Osteocyte (in vitro differentiated cells): ENCODE results near the gene MMP1. TPM values are rescaled to one million over a fixed set of nuclear protein-coding genes. Genes with fewer than 3 reads are reported as not detected.
"Not testable (repeated sequence)": the region's sequence is repeated elsewhere in the genome, so short reads cannot be mapped to it uniquely, and the experiment has no call there.

Experiments used
- DNase-seq: peaks from one replicate; pipeline ENCODE4 v3.0.0; 2021; ENCODE audit warnings: mixed read lengths; ENCODE audit not compliant: unreplicated experiment; ENCODE audit errors: extremely low spot score
- H3K27ac Mint-ChIP-seq: one replicate; pipeline ENCODE4 v1.8.0; 2021; ENCODE audit warnings: mild to moderate bottlenecking, mixed read lengths; ENCODE audit not compliant: unreplicated experiment
- H3K27me3 Mint-ChIP-seq: one replicate; pipeline ENCODE4 v1.8.0; 2021; ENCODE audit warnings: mixed read lengths; ENCODE audit not compliant: unreplicated experiment
- H3K36me3 Mint-ChIP-seq: one replicate; pipeline ENCODE4 v1.8.0; 2021; ENCODE audit warnings: mixed read lengths; ENCODE audit not compliant: unreplicated experiment
- H3K4me1 Mint-ChIP-seq: one replicate; pipeline ENCODE4 v1.8.0; 2021; ENCODE audit warnings: mixed read lengths; ENCODE audit not compliant: unreplicated experiment
- H3K4me3 Mint-ChIP-seq: one replicate; pipeline ENCODE4 v1.8.0; 2021; ENCODE audit warnings: mild to moderate bottlenecking, moderate library complexity, mixed read lengths; ENCODE audit not compliant: unreplicated experiment
- H3K9me3 Mint-ChIP-seq: one replicate; pipeline ENCODE4 v1.8.0; 2021; ENCODE audit warnings: mixed read lengths; ENCODE audit not compliant: unreplicated experiment
- total RNA-seq: library from RNA; stranded (reverse); gene quantifications from 2 replicates; pipeline ENCODE4 v1.2.1, GENCODE V29; 2021
- TF ChIP-seq, protein P1 (sequence below): fragments of 200-600 bp; sonication (generic); IDR thresholded peaks from 2 replicates; pipeline ENCODE4 v1.5.0; 2021; ENCODE audit warnings: antibody characterized with exemption, mild to moderate bottlenecking, moderate library complexity

Gene MMP1
- total RNA-seq, 1 donor from 2014 or later = not detected

- TF ChIP-seq, protein P1, sequence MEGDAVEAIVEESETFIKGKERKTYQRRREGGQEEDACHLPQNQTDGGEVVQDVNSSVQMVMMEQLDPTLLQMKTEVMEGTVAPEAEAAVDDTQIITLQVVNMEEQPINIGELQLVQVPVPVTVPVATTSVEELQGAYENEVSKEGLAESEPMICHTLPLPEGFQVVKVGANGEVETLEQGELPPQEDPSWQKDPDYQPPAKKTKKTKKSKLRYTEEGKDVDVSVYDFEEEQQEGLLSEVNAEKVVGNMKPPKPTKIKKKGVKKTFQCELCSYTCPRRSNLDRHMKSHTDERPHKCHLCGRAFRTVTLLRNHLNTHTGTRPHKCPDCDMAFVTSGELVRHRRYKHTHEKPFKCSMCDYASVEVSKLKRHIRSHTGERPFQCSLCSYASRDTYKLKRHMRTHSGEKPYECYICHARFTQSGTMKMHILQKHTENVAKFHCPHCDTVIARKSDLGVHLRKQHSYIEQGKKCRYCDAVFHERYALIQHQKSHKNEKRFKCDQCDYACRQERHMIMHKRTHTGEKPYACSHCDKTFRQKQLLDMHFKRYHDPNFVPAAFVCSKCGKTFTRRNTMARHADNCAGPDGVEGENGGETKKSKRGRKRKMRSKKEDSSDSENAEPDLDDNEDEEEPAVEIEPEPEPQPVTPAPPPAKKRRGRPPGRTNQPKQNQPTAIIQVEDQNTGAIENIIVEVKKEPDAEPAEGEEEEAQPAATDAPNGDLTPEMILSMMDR = no peak
- no peak overlapping the region for H3K4me3 Mint-ChIP-seq
- no peaks in the 10 kb centered on the region for H3K9me3 Mint-ChIP-seq
- no peak overlapping the region for H3K27ac Mint-ChIP-seq
- no peak for DNase-seq
- no peaks in the 10 kb centered on the region for H3K27me3 Mint-ChIP-seq
- H3K4me1 Mint-ChIP-seq = peaks cover 29% of the 10 kb centered on the region
- H3K36me3 Mint-ChIP-seq = no peaks in the 10 kb centered on the region
Measured at GRCh38 chr11:102757823-102758549, 40.0 kb downstream of the MMP1 start.

DNA sequence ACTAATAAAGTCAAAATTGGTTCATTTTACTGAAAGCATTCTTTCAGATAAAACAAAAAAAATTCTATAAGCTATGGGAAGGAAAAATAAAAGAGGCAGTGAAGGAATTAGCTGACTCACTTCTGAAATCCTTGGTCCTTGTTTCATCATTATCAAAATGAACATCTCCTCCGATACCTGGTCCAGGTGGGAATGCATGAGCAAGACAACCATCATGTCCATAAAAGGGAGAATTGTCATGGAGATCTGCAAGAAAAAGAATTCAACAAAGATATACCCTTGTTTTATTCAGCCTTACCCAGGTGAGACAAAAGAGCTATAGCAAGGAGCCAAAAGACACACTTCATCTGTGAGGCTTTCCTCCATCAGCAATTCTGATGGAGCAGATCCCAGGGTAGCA is 44.7 kb downstream of the MMP1 start:
- no peak for DNase-seq
- Mint-ChIP-seq H3K9me3 (peaks cover 8% of the 10 kb centered on the region), H3K36me3 (no peaks in the 10 kb centered on the region), H3K4me1 (no peaks in the 10 kb centered on the region), H3K4me3 (no peak overlapping the region), H3K27me3 (peaks cover 2% of the 10 kb centered on the region), H3K27ac (no peak overlapping the region)
- TF ChIP-seq, protein P1 = no peak

- Mint-ChIP-seq H3K4me3 (no peak overlapping the region), H3K36me3 (peaks cover 2% of the 10 kb centered on the region), H3K9me3 (peaks cover 19% of the 10 kb centered on the region), H3K27ac (no peak overlapping the region), H3K4me1 (peaks cover 8% of the 10 kb centered on the region), H3K27me3 (peaks cover 2% of the 10 kb centered on the region)
- no peak for DNase-seq
- TF ChIP-seq, protein P1 = no peak
Measured at GRCh38 chr11:102751673-102752072, 46.3 kb downstream of the MMP1 start.

GRCh38 chr11:102749101-102749722 is 48.7 kb downstream of the MMP1 start:
- Mint-ChIP-seq H3K4me3 (no peak overlapping the region), H3K36me3 (peaks cover 2% of the 10 kb centered on the region), H3K27me3 (peaks cover 2% of the 10 kb centered on the region), H3K4me1 (peaks cover 8% of the 10 kb centered on the region), H3K27ac (no peak overlapping the region), H3K9me3 (peaks cover 19% of the 10 kb centered on the region)
- no peak for DNase-seq
- TF ChIP-seq, protein P1 = no peak

- peak overlapping the region; percentile 70 for H3K27ac Mint-ChIP-seq
- H3K27me3 Mint-ChIP-seq = not testable (repeated sequence)
Measured at GRCh38 chr11:102746746-102747578, 51.0 kb downstream of the MMP1 start.

More at GRCh38 chr11:102746746-102747578, 51.0 kb downstream of the MMP1 start:
- Mint-ChIP-seq H3K4me3 (peak overlapping the region; percentile 80), H3K9me3 (peaks cover 19% of the 10 kb centered on the region)
- not testable (repeated sequence) for H3K36me3 Mint-ChIP-seq, DNase-seq, H3K4me1 Mint-ChIP-seq

Other genes starting within 250 kb of the MMP1 start
- gene MMP20, start 172.8 kb downstream of the MMP1 start, total RNA-seq = not detected in 2 replicates
- not detected in 2 replicates for gene MMP27, start 92.4 kb downstream of the MMP1 start, total RNA-seq
- gene MMP8, start 73.2 kb downstream of the MMP1 start, total RNA-seq = not detected in 2 replicates
- not detected in 2 replicates for gene MMP10, start 17.5 kb downstream of the MMP1 start, total RNA-seq
- gene MMP3, start 45.4 kb upstream of the MMP1 start, total RNA-seq = not detected in 2 replicates
- not detected in 2 replicates for gene MMP12, start 76.8 kb upstream of the MMP1 start, total RNA-seq
- gene MMP13, start 157.6 kb upstream of the MMP1 start, total RNA-seq = 0.21 and 0.39 TPM in 2 replicates